ENCODE results near the gene TCEAL9. TPM values are rescaled to one million over a fixed set of nuclear protein-coding genes. Genes with fewer than 3 reads are reported as not detected.
A peak's percentile ranks its signal among the peaks of the same experiment; 100 is the strongest.
"Not testable (repeated sequence)": the region's sequence is repeated elsewhere in the genome, so short reads cannot be mapped to it uniquely, and the experiment has no call there.

TCEAL9 gene
- total RNA-seq, 3 donors from 2014 or later, result 20.9 to 29.6 (median 27.3) TPM

GRCh38 chrX:103347682-103348397, 8.5 kb upstream of the TCEAL9 start:
- H3K9me3 ChIP-seq, result no peaks in the 10 kb centered on the region
- H3K36me3 ChIP-seq (ENCODE audit: low read depth), result no peaks in the 10 kb centered on the region
- DNase-seq (no peak), ATAC-seq (no peak)
- intact Hi-C loops (cut with DNase I, micrococcal nuclease), result loop anchor here in 1 of 2 donors (10.0 kb wide), 1 partner anchor 117 kb away; no protein-coding TSS in a partner anchor
- H3K4me1 ChIP-seq (ENCODE audit: low read depth), result no peaks in the 10 kb centered on the region
- TF ChIP-seq CTCF (IDR thresholded peaks at IDR 0.05), result no peak
- H3K4me3 ChIP-seq, result no peak overlapping the region

- ATAC-seq (peak; percentile 84), DNase-seq (peak in 2 of 3 donors; percentile 56 to 70)
- TF ChIP-seq CTCF (IDR thresholded peaks at IDR 0.05), result no peak
- Histone ChIP-seq H3K9me3 (no peaks in the 10 kb centered on the region), H3K36me3 (ENCODE audit: low read depth) (no peaks in the 10 kb centered on the region), H3K4me1 (ENCODE audit: low read depth) (no peaks in the 10 kb centered on the region), H3K4me3 (peak overlapping the region; percentile 38)
- intact Hi-C loops (cut with DNase I, micrococcal nuclease), result no loop called here
Measured at GRCh38 chrX:103356858-103357257, 552 bp downstream of the TCEAL9 start.

- H3K4me1 ChIP-seq (ENCODE audit: low read depth), result no peaks in the 10 kb centered on the region
- intact Hi-C loops (cut with DNase I, micrococcal nuclease), result no loop called here
- H3K36me3 ChIP-seq (ENCODE audit: low read depth), result no peaks in the 10 kb centered on the region
- no peaks in the 10 kb centered on the region for H3K9me3 ChIP-seq
- no peak for TF ChIP-seq CTCF (IDR thresholded peaks at IDR 0.05)
- no peak overlapping the region for H3K4me3 ChIP-seq
- DNase-seq (no peak), ATAC-seq (no peak)
Measured at GRCh38 chrX:103357871-103358270, 1.6 kb downstream of the TCEAL9 start.

GRCh38 chrX:103359605-103360004, 3.3 kb downstream of the TCEAL9 start:
- H3K36me3 ChIP-seq (ENCODE audit: low read depth); H3K4me1 ChIP-seq (ENCODE audit: low read depth); H3K9me3 ChIP-seq; H3K4me3 ChIP-seq; DNase-seq; ATAC-seq; intact Hi-C loops (cut with DNase I, micrococcal nuclease): not testable (repeated sequence)

- no peak overlapping the region for H3K4me3 ChIP-seq
- ATAC-seq (no peak), DNase-seq (no peak)
- H3K36me3 ChIP-seq (ENCODE audit: low read depth), result no peaks in the 10 kb centered on the region
- H3K4me1 ChIP-seq (ENCODE audit: low read depth), result no peaks in the 10 kb centered on the region
- TF ChIP-seq CTCF (IDR thresholded peaks at IDR 0.05), result no peak
- intact Hi-C loops (cut with DNase I, micrococcal nuclease), result no loop called here
- H3K9me3 ChIP-seq, result no peaks in the 10 kb centered on the region
Measured at GRCh38 chrX:103360092-103360491, 3.8 kb downstream of the TCEAL9 start.

- no peak for TF ChIP-seq CTCF (IDR thresholded peaks at IDR 0.05)
- H3K4me1 ChIP-seq (ENCODE audit: low read depth), result no peaks in the 10 kb centered on the region
- no peaks in the 10 kb centered on the region for H3K36me3 ChIP-seq (ENCODE audit: low read depth)
- ATAC-seq, result no peak
- DNase-seq, result no peak
- intact Hi-C loops (cut with DNase I, micrococcal nuclease), result no loop called here
- H3K4me3 ChIP-seq, result no peak overlapping the region
- no peaks in the 10 kb centered on the region for H3K9me3 ChIP-seq
Measured at GRCh38 chrX:103360916-103361315, 4.6 kb downstream of the TCEAL9 start.
